IPS-15b (cell line): ENCODE measurements around the gene PARD3.
"Not testable (repeated sequence)": the region's sequence is repeated elsewhere in the genome, so short reads cannot be mapped to it uniquely, and the experiment has no call there.

Source experiments
- H3K27me3 ChIP-seq: one replicate; pipeline ENCODE4 v1.6.1; 2013; ENCODE audit warnings: low read length; ENCODE audit not compliant: control insufficient read depth, insufficient read depth
- H3K36me3 ChIP-seq: one replicate; pipeline ENCODE4 v1.6.1; 2013; ENCODE audit warnings: low read length; ENCODE audit not compliant: control insufficient read depth, insufficient read depth
- H3K4me1 ChIP-seq: one replicate; pipeline ENCODE4 v1.6.1; 2013; ENCODE audit warnings: mild to moderate bottlenecking, low read length; ENCODE audit not compliant: control insufficient read depth, insufficient read depth
- H3K4me3 ChIP-seq: one replicate; pipeline ENCODE4 v1.5.1; 2013; ENCODE audit warnings: low read depth, low read length
- H3K9ac ChIP-seq: one replicate; pipeline ENCODE4 v1.6.1; 2013; ENCODE audit warnings: low read depth, mild to moderate bottlenecking, low read length
- H3K9me3 ChIP-seq: one replicate; pipeline ENCODE4 v1.6.1; 2013; ENCODE audit warnings: mild to moderate bottlenecking, low read length; ENCODE audit not compliant: control insufficient read depth, insufficient read depth

The PARD3 gene

GRCh38 chr10:34076443-34076842 lies 738.7 kb downstream of the PARD3 start:
- Histone ChIP-seq H3K4me1 (no peaks in the 10 kb centered on the region), H3K9ac (no peak overlapping the region), H3K27me3 (no peaks in the 10 kb centered on the region), H3K36me3 (no peaks in the 10 kb centered on the region), H3K9me3 (no peaks in the 10 kb centered on the region), H3K4me3 (no peak overlapping the region)

GRCh38 chr10:34075254-34075926 lies 739.7 kb downstream of the PARD3 start:
- Histone ChIP-seq H3K4me3 (no peak overlapping the region), H3K4me1 (no peaks in the 10 kb centered on the region), H3K9me3 (no peaks in the 10 kb centered on the region)

DNA sequence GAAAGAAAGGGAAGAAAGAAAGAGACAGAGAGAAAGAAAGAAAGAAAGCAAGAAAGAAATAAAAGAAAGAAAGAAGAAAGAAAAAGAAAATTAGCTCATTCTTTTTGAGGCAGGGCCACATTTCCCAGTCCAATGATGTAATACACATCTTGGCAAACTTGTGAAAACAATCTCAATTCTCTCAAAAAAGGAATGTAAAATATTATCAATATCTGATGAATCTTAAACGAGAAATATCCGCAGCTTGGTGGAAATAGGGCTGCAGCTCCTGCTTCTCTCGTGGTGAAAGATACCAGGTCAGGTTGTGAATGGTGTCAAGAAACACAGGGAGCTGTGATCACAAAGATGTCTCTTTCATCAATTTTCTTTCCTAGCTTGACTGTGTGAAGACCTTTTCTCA lies 741.0 kb downstream of the PARD3 start:
- no peak overlapping the region for H3K9ac ChIP-seq
- H3K36me3 ChIP-seq: no peaks in the 10 kb centered on the region
- no peak overlapping the region for H3K4me3 ChIP-seq
- H3K9me3 ChIP-seq: no peaks in the 10 kb centered on the region
- no peaks in the 10 kb centered on the region for H3K4me1 ChIP-seq
- H3K27me3 ChIP-seq: no peaks in the 10 kb centered on the region

More at GRCh38 chr10:34075254-34075926, 739.7 kb downstream of the PARD3 start:
- Histone ChIP-seq H3K27me3 (no peaks in the 10 kb centered on the region), H3K9ac (no peak overlapping the region), H3K36me3 (no peaks in the 10 kb centered on the region)

GRCh38 chr10:34067741-34068140 lies 747.4 kb downstream of the PARD3 start:
- not testable (repeated sequence) for H3K9ac ChIP-seq, H3K4me1 ChIP-seq, H3K36me3 ChIP-seq, H3K4me3 ChIP-seq, H3K27me3 ChIP-seq, H3K9me3 ChIP-seq

GRCh38 chr10:34063592-34063991 lies 751.5 kb downstream of the PARD3 start:
- no peak overlapping the region for H3K4me3 ChIP-seq
- no peak overlapping the region for H3K9ac ChIP-seq
- H3K9me3 ChIP-seq: peaks cover 2% of the 10 kb centered on the region
- H3K4me1 ChIP-seq: no peaks in the 10 kb centered on the region
- H3K36me3 ChIP-seq: no peaks in the 10 kb centered on the region
- no peaks in the 10 kb centered on the region for H3K27me3 ChIP-seq

GRCh38 chr10:34061841-34062240 lies 753.3 kb downstream of the PARD3 start:
- Histone ChIP-seq H3K4me3 (no peak overlapping the region), H3K27me3 (no peaks in the 10 kb centered on the region), H3K36me3 (no peaks in the 10 kb centered on the region), H3K9ac (no peak overlapping the region), H3K9me3 (peaks cover 2% of the 10 kb centered on the region), H3K4me1 (no peaks in the 10 kb centered on the region)
